Cerebellar nuclear complex (tissue), 1 donor: ENCODE data around the gene STK36.

Experiments used
- DNase-seq, 2 experiments: peaks; one replicate each; lab custom pipeline; 2025; lab: John Stamatoyannopoulos, UW

Gene STK36

DNA sequence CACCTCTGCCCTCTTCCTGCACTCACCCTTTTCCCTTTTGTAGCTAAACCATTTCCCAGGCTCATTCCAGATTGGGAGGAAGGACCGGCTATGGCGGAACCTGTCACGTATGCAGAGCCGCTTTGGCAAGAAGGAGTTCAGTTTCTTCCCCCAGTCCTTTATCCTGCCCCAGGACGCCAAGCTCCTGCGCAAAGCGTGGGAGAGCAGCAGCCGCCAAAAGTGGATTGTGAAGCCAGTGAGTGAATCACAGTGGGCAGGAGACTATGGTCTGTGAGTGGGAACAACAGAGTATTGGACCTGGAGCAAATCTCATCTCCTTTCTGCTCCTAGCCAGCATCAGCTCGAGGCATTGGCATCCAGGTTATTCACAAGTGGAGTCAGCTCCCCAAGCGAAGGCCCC lies 75.1 kb downstream of the STK36 start:
- DNase-seq = no peak

DNA sequence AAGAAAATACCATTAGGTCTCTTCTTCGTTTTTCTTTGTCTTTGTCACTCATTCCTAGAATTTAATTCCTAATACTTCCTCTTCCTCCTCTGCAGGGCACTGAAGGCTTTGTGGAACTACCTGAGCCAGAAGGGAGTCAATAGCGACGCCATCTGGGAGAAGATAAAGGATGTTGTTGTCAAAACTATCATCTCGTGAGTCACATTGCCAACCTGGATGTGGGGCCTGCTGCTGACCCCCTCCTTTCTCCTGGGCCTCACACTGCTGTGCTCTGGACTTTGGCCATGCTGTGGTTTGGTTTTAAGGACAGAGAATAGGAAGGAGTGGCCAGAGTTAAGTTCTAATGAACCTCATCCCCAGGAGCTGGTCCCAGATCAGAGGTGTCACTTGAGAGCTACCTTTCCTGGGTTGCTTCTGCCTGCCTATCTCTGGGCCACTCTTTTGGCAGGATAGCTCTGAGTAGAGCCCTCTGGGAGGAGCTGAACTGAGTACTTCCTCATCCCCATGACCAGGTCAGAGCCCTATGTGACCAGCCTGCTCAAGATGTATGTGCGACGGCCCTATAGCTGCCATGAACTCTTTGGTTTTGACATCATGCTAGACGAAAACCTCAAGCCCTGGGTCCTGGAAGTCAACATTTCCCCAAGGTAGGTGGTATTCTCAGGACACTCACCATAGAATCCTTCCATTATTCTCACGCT lies 77.0 kb downstream of the STK36 start:
- no peak for DNase-seq
